Loucy (cell line): ENCODE data around the gene TJP2.

Experiments used
- H2AFZ ChIP-seq: fragments of 200-600 bp; sonication (generic); 2 replicates; pipeline ENCODE4 v1.6.0; 2016; ENCODE audit warnings: antibody characterized with exemption, mild to moderate bottlenecking, low read length, moderate library complexity
- H3F3A ChIP-seq: fragments of 200-600 bp; 2 replicates; pipeline ENCODE4 v1.6.0; 2016; ENCODE audit warnings: antibody characterized with exemption, low read depth, mild to moderate bottlenecking
- H3K27me3 ChIP-seq: fragments of 200-600 bp; sonication (generic); 2 replicates; pipeline ENCODE4 v1.6.1; 2014; ENCODE audit warnings: low read length, mild to moderate bottlenecking; ENCODE audit not compliant: insufficient read depth, poor library complexity, severe bottlenecking
- H3K36me3 ChIP-seq: fragments of 200-600 bp; sonication (generic); 2 replicates; pipeline ENCODE4 v1.6.1; 2016; ENCODE audit warnings: low read length; ENCODE audit not compliant: insufficient read depth
- H3K4me1 ChIP-seq: fragments of 200-600 bp; sonication (generic); 2 replicates; pipeline ENCODE4 v1.5.1; 2014; ENCODE audit warnings: low read length, mild to moderate bottlenecking; ENCODE audit not compliant: insufficient read depth, poor library complexity, severe bottlenecking
- H3K4me2 ChIP-seq: fragments of 200-600 bp; sonication (generic); 2 replicates; pipeline ENCODE4 v1.6.0; 2014; ENCODE audit warnings: antibody characterized with exemption, low read length, low read depth, mild to moderate bottlenecking; ENCODE audit not compliant: poor library complexity, severe bottlenecking
- H3K4me3 ChIP-seq: fragments of 200-600 bp; sonication (generic); 2 replicates; pipeline ENCODE4 v1.5.1; 2014; ENCODE audit warnings: low read length, mild to moderate bottlenecking, mixed read lengths; ENCODE audit not compliant: poor library complexity, severe bottlenecking
- H3K79me2 ChIP-seq: fragments of 200-600 bp; sonication (generic); 2 replicates; pipeline ENCODE4 v1.6.1; 2014; ENCODE audit warnings: low read length; ENCODE audit not compliant: insufficient read depth
- H3K9ac ChIP-seq: fragments of 200-600 bp; sonication (generic); 2 replicates; pipeline ENCODE4 v1.6.0; 2014; ENCODE audit warnings: mild to moderate bottlenecking, low read depth, low read length, moderate library complexity; ENCODE audit not compliant: poor library complexity, severe bottlenecking
- H3K9me2 ChIP-seq: fragments of 200-600 bp; sonication (generic); replicated peaks from 2 replicates; pipeline ENCODE4 v1.6.1; 2016; ENCODE audit warnings: low read depth, low read length, mixed read lengths
- H3K9me3 ChIP-seq: fragments of 200-600 bp; sonication (generic); 2 replicates; pipeline ENCODE4 v1.6.1; 2014; ENCODE audit warnings: mild to moderate bottlenecking, antibody characterized with exemption, low read length, low read depth; ENCODE audit not compliant: insufficient read depth
- H4K20me1 ChIP-seq: fragments of 200-600 bp; sonication (generic); 2 replicates; pipeline ENCODE4 v1.6.0; 2014; ENCODE audit warnings: antibody characterized with exemption, low read length, mild to moderate bottlenecking; ENCODE audit not compliant: insufficient read depth, poor library complexity, severe bottlenecking
- EZH2phosphoT487 ChIP-seq: fragments of 200-600 bp; IDR thresholded peaks from 2 replicates; pipeline ENCODE4 v1.6.1; 2018; ENCODE audit warnings: antibody characterized with exemption, mild to moderate bottlenecking, moderate library complexity, borderline replicate concordance
- TF ChIP-seq, protein P1 (sequence below): fragments of 200-600 bp; sonication (generic); conservative IDR thresholded peaks from 2 replicates; pipeline ENCODE4 v1.5.1; 2014; ENCODE audit warnings: mild to moderate bottlenecking, antibody characterized with exemption, low read length

Gene TJP2

DNA sequence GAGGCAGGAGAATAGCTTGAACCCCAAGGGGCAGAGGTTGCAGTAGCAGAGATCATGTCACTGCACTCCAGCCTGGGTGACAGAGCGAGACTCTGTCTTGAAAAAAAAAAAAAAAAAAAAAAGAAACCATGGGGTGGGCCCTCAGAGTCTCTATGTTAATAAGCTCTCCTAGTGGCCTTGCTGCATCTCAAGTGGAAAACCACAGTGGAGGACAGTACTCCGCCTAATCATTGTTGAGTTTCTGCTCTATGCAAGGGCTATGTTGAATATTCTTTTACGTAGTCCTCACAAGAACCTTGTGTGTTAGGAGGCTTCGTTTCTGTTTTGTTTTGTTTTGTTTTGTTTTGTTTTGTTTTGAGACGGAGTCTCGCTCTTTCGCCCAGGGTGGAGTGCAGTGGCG, 48.9 kb downstream of the TJP2 start:
- Histone ChIP-seq H3K4me3 (no peak overlapping the region), H3F3A (no peaks in the 10 kb centered on the region), H3K4me2 (no peak overlapping the region), H3K4me1 (no peaks in the 10 kb centered on the region), H3K9me3 (no peaks in the 10 kb centered on the region), H2AFZ (no peak overlapping the region), H4K20me1 (no peaks in the 10 kb centered on the region), H3K36me3 (peaks cover 80% of the 10 kb centered on the region; the same call in 1 of the 2 replicates), H3K79me2 (no peaks in the 10 kb centered on the region), H3K9ac (no peak overlapping the region), H3K9me2 (no peaks in the 10 kb centered on the region), H3K27me3 (no peaks in the 10 kb centered on the region)
- TF ChIP-seq, protein P1, sequence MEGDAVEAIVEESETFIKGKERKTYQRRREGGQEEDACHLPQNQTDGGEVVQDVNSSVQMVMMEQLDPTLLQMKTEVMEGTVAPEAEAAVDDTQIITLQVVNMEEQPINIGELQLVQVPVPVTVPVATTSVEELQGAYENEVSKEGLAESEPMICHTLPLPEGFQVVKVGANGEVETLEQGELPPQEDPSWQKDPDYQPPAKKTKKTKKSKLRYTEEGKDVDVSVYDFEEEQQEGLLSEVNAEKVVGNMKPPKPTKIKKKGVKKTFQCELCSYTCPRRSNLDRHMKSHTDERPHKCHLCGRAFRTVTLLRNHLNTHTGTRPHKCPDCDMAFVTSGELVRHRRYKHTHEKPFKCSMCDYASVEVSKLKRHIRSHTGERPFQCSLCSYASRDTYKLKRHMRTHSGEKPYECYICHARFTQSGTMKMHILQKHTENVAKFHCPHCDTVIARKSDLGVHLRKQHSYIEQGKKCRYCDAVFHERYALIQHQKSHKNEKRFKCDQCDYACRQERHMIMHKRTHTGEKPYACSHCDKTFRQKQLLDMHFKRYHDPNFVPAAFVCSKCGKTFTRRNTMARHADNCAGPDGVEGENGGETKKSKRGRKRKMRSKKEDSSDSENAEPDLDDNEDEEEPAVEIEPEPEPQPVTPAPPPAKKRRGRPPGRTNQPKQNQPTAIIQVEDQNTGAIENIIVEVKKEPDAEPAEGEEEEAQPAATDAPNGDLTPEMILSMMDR, result no peak
- no peak for TF ChIP-seq EZH2phosphoT487

GRCh38 chr9:69223605-69224004, 49.5 kb downstream of the TJP2 start:
- H3K4me1 ChIP-seq, result no peaks in the 10 kb centered on the region
- no peaks in the 10 kb centered on the region for H3K9me2 ChIP-seq
- no peak overlapping the region for H3K4me3 ChIP-seq
- H3K79me2 ChIP-seq, result no peaks in the 10 kb centered on the region
- no peak overlapping the region for H2AFZ ChIP-seq
- H4K20me1 ChIP-seq, result no peaks in the 10 kb centered on the region
- no peaks in the 10 kb centered on the region for H3K27me3 ChIP-seq
- no peaks in the 10 kb centered on the region for H3K9me3 ChIP-seq
- TF ChIP-seq, protein P1, result peak; percentile 73
- TF ChIP-seq EZH2phosphoT487, result no peak
- no peaks in the 10 kb centered on the region for H3F3A ChIP-seq
- no peak overlapping the region for H3K4me2 ChIP-seq
- H3K36me3 ChIP-seq, result peaks cover 80% of the 10 kb centered on the region; the same call in 1 of the 2 replicates
- no peak overlapping the region for H3K9ac ChIP-seq

DNA sequence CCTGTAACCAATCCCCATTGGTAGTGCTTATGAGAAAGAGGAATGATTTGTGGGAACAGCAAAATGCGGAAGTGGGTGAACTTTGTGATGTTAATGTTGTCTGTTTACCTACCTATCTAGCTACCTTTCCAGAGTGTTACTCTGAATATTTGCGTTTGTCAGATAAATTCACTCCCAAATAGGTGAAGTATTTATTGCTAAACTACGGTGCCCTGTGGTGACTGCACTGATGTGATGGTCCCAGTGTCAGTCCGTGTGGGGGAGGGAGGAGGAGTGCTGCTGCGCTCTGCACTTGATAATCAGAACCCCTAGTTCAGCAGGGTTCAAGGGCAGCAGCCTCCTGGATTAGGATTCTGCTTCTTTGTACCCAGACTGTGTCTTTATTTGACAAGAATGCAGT, 55.3 kb downstream of the TJP2 start:
- Histone ChIP-seq H3K79me2 (no peaks in the 10 kb centered on the region), H3K9me3 (no peaks in the 10 kb centered on the region), H3K4me2 (no peak overlapping the region), H3K9me2 (no peaks in the 10 kb centered on the region), H3K4me3 (no peak overlapping the region), H2AFZ (no peak overlapping the region), H3K9ac (no peak overlapping the region), H3K4me1 (no peaks in the 10 kb centered on the region), H4K20me1 (no peaks in the 10 kb centered on the region), H3F3A (no peaks in the 10 kb centered on the region), H3K27me3 (no peaks in the 10 kb centered on the region), H3K36me3 (peaks cover 91% of the 10 kb centered on the region)
- no peak for TF ChIP-seq EZH2phosphoT487
- TF ChIP-seq, protein P1, result no peak
